Astrocyte of the cerebellum (primary cell): ENCODE measurements around the gene CSF1.
A peak's percentile ranks its signal among the peaks of the same experiment; 100 is the strongest.

ENCODE experiments used
- DNase-seq: peaks from one replicate; pipeline ENCODE4 v3.0.0-alpha.2; 2011; ENCODE audit warnings: low read depth
- H3K4me3 ChIP-seq: 2 replicates; pipeline ENCODE4 v1.5.1; 2011; ENCODE audit warnings: mild to moderate bottlenecking, low read depth, low read length, moderate library complexity
- in situ Hi-C: cut with HindIII; loops from 2 replicates; pipeline ENCODE4 v1.10.0; 2017; ENCODE audit warnings: low sequenced_read_pairs
- TF ChIP-seq, protein P1 (sequence below): IDR thresholded peaks from 2 replicates; pipeline ENCODE4 v1.5.1; 2012; ENCODE audit warnings: low read length, low read depth, moderate library complexity, mild to moderate bottlenecking; ENCODE audit errors: missing control alignments

Gene CSF1

DNA sequence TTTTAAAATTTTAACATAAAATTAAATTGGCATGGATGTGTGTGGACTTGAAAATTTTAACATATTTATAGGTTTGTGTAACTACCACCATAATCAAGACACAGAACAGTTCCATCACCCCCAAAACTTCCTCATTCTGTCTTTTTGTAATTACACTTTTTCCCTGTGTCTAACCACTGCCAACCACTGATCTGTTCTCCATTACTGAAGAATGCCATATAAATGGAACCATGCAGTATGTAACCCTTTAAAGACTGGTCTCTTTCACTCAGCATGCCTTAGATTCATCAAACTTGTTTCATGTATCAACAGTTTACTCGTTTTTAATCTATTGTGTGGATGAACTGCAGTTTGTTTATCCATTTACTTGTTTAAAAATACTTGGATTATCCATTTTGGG is 60.9 kb downstream of the CSF1 start:
- H3K4me3 ChIP-seq, result no peak overlapping the region
- TF ChIP-seq, protein P1, sequence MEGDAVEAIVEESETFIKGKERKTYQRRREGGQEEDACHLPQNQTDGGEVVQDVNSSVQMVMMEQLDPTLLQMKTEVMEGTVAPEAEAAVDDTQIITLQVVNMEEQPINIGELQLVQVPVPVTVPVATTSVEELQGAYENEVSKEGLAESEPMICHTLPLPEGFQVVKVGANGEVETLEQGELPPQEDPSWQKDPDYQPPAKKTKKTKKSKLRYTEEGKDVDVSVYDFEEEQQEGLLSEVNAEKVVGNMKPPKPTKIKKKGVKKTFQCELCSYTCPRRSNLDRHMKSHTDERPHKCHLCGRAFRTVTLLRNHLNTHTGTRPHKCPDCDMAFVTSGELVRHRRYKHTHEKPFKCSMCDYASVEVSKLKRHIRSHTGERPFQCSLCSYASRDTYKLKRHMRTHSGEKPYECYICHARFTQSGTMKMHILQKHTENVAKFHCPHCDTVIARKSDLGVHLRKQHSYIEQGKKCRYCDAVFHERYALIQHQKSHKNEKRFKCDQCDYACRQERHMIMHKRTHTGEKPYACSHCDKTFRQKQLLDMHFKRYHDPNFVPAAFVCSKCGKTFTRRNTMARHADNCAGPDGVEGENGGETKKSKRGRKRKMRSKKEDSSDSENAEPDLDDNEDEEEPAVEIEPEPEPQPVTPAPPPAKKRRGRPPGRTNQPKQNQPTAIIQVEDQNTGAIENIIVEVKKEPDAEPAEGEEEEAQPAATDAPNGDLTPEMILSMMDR, result no peak
- DNase-seq, result no peak
- in situ Hi-C loops, result no loop called here

DNA sequence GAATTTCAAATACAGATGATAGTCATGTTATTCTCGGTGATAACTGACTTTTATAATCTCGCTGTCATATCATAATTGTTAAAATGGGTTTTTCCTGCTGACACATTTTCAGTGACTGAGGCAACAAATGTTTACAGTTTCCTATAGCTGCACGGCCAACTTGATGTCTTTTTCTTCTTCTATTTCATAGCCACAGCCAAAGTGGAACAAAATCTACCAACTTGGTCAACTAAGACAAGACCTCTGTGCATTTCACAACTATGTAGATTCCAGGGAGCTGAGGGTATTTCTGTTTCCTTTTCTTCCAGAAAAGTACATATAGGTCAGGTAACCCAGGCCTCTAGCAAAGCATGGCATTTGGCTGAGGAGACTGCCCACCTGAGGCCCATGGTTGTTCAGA is 63.5 kb downstream of the CSF1 start:
- in situ Hi-C loops, result no loop called here
- TF ChIP-seq, protein P1, result no peak
- H3K4me3 ChIP-seq, result no peak overlapping the region
- no peak for DNase-seq

DNA sequence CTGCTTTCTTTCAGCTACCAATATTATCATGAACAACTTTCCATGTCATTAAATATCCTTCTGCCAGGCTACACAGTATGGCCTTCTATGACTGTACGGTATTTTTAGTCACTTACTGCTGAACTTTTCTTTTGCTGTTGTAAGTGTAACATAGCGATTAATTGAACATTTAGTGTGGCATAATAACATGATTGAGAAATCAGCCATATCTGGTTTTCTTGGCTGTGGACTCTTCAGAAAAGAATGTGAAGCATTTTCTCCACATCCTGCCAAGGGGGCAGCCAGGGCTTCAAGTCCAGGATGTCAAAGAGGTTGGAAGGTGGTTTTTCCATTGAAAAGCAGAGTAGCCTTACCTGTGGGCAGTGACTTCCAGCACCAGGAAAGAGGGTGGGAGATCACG is 65.1 kb downstream of the CSF1 start:
- TF ChIP-seq, protein P1, result no peak
- no peak overlapping the region for H3K4me3 ChIP-seq
- DNase-seq, result peak; percentile 72
- in situ Hi-C loops, result no loop called here

DNA sequence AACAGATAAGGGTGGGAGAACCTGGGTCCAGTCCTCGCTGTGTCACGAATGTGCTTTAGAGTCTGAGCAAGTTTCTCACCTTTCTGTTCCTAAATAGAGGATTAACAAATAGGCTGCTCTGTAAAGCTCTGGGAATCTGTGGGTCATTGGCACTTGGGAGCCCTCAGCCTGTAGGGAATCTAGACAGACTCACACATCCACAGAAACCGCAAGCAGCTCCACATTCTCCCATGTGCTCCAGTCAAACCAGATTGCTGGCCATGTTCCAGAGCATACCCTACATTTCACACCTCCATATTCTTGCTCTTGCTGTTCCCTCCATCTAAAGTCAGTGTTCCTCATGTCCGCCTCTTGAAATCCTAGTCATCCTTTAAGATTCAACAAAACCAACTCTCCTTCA is 66.1 kb downstream of the CSF1 start:
- no peak overlapping the region for H3K4me3 ChIP-seq
- in situ Hi-C loops, result no loop called here
- no peak for DNase-seq
- TF ChIP-seq, protein P1, result no peak

DNA sequence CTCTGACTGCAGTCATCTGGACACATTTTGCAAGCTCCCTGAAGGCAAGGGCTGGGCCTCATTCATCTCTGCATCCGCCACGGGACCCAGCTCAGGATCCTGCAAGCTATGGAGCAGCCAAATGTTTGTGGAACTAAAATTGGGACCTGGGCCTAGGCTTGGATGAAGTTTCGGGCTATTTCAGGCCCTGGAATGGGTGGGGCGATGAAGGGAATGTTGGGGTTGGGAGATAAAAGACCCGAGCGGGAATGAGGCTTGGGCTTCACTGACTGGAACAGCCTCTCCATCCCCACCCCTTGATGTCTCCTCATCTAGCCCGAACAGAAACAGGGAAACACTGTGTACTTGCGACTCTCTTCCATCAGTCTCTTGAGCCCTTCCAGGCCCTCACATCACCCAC is 66.6 kb downstream of the CSF1 start:
- in situ Hi-C loops, result no loop called here
- TF ChIP-seq, protein P1, result no peak
- no peak overlapping the region for H3K4me3 ChIP-seq
- DNase-seq, result no peak

DNA sequence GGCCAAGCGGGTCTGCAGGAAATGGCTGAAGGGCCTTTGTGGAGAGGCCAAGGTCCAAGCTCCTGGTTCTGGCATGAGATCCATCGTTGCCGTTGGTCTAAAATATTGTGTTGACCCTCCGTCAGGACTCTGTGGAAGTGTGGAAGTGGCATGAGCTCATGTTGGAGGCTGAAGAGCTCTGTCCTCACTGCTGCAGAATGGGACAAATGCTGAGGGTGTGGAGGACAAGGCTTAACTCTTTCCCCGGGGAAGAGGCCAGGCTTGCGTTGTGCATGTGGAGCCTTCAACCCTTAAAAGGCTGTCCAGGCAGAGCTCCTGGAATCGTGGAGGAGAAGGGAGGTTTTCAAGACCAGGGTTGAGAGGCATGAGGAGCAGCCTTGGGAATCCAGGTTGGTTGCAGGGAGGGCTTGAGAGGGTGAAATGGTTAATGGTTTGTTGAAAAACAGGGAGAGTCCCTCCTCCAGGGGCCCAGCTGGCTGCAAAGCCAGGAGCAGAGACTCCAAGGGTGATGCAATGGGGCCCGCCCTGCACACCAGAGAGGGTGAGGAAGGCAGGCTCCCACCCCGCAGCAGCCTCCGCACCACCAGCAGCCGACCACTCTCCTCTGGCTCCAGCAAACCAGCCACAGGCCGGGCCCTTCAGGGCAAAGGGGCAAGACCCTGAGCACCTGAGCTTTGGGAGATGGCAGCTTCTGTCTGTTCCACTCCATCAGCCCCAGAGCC is 67.2 kb downstream of the CSF1 start:
- no peak overlapping the region for H3K4me3 ChIP-seq
- TF ChIP-seq, protein P1, result no peak
- in situ Hi-C loops, result no loop called here

More for the DNA sequence above, 67.2 kb downstream of the CSF1 start:
- DNase-seq, result no peak
